Stimulated activated CD4-positive, alpha-beta T cell treated with anti-CD3 and anti-CD28 coated beads, Interleukin-15, amount 100 ng/mL, for 1 hour (primary cell): Measurements from ENCODE around the gene ZNF644.
A peak's percentile ranks its signal among the peaks of the same experiment; 100 is the strongest.

Experiments
- DNase-seq, 2 donors: peaks; one replicate each; pipeline ENCODE4 v3.0.0-alpha.2; 2020; ENCODE audit warnings: low read depth in 1 of 2, low spot score in 1 of 2

Gene ZNF644

DNA sequence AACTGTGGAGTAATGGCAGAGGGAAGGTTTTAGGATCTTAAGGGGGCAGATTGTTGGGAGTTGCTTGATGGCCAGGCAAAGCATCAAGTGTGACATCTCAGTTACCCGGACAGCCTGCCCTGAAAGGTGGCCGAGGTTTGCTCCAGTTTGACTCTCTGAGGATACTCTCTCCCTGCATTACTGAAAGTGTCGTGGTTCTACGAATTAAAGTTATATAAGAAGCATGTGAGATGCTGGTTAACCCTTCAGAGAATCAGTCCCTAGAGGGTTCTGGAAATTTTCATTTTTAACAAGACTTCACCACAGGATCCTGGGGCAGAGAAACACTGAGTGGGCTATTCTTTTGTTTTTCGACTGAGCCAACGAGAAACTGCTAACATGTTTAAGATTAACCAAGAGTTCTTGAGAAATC lies 689 bp upstream of the ZNF644 start:
- no peak for DNase-seq

DNA sequence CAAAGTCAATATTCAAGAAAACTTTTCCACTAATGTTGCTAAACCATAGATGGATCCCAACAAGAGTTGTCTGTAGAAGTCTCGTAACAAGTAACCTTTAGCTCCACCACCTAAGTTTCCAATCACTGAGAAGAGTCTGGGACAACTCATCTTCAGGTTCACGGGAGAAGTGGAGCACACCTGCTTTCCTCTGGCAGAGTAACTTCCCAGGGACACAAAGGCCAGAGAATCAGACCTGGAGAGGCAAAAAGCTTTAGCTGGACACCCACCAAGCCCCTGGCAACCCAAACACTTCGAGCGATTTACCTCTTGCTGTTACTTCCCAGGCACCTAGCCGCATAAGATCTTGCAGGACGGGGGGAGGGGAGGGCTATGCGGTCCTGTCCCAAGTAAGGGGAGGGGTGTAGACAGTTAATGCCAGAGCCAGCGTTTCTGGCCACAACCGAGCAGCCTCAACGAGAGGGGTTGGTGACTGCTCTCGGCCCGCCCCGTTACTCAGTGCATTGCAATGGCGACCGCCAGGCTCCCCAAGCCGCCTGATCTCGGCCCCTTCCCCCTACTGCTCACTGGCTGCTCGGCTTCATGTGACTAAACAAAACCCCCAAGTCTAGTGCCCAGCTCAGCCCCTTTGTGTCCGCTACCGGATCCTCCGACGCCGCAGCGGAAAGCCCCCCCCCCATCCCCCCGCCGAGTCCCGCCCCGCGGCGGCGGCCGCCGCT lies 709 bp downstream of the ZNF644 start:
- DNase-seq = peak in 1 of 2 donors; percentile 32

DNA sequence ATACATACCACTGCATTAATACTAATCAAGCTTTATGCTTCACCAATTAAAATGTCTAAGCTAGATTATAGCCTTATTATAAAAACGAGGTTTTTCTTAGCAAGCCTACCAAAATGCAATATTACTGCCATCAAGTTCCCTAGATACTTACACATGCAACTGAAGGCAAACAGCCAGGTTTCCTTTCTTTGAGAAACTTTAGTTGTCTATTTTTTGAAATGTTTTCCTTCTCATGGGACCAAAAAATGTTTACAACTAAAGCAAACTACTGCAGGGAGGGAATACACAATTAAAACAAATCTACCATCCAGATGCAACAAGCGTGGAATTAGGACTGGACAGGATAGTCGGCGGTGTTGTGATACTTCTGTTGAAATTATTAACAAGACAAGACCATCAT lies 1.3 kb downstream of the ZNF644 start:
- DNase-seq = no peak

DNA sequence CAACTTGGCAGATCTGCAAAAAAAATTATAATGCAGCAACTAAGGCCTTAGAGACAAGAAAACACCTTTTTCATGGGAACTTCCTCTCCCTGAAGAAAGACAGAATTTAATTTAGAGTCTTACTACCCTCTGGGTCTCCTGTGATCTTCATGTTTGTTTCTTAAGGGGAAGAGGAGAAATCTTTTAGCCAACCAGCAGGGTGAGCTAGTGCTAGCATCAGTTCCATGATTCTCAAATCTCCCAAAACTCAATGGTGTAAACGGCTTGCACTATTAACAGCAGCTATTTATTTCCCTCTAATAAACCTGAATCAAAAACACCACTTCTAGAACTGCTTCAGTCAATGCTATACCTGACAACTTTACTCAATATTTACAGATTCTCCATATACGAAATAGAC lies 3.8 kb downstream of the ZNF644 start:
- DNase-seq = no peak

DNA sequence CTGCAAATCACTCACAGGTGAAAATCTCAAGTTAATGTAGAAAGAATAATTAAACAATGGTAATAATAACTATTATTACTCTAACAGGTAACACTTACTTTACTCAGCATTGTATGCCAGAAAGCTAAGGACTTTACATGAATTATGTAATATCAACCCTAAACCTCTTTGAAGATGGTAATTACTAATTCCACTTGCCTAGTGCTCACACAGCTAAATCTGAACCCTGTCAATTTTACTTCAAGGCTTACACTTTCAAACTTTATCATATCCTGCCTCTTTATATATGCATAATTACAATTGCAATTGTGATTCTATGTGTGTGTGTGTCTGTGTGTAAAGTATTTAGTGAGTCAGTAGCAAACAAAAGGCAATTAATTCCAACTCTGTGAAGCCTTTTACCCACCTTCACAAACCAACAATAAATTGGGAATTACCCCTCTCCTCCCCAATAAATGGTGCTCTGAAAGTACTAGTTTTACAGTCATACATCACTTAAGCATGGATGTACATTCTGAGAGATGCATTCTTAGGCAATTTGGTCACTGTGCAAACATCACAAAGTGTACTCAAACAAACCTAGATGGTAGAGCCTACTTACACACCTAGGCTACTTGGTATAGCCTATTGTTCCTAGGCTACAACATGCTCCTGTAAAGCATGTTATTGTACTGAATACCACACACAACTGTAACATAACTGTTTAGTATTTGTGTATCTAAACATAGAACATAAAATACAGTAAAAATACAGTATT lies 5.9 kb downstream of the ZNF644 start:
- no peak for DNase-seq

DNA sequence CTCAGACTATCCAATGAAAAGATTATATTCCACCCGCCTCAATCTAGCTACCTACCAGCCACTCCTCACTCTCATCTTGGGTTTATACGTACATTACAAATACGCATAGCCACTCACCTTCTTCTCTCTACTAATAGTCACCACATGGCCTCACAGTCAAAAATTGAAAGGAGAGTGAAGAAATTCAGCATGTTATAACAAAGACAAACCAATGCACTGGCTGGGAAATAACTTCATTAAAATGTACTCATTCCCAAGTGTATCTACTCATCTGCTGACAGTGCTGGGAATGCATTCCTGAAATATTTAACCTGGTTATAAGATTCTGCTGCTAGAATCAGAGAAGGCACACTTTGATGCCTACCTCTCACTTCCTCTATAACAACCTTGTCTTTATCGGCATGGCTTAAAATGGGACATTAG lies 6.5 kb downstream of the ZNF644 start:
- no peak for DNase-seq

DNA sequence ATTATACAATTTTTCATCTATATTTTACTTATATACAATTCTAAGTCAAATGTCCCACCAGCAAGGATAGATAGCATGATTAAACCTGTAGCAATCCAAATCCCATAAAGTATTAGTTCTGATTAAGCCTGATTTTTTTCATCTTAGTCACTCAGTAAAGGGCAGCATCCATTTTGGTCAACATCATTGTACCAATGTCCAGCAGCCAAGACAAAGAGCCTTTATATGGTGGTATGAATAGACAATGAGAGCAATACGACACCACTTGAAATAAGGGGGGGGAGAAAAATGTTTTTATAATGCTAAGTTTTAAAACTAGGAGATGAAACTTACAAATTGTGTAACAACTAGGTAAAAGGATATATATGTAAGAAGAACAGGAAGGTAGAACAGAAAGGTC lies 7.4 kb downstream of the ZNF644 start:
- no peak for DNase-seq

DNA sequence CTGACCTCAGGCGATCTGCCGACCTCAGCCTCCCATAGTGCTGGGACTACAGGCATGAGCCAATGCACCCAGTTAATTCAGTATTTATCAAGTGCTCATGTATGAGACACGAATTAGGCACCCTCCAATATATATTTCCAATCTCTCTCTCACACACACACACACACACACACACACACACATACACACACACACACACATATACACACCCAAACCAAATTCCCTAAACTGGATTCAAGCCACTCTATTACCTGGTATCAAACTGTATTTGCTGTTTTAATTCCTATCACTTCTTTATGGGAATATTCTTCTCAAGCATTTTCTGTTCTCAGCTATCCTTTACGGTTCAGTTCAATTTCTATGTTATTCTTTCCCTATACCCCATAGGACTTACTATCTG lies 8.5 kb downstream of the ZNF644 start:
- DNase-seq = no peak

DNA sequence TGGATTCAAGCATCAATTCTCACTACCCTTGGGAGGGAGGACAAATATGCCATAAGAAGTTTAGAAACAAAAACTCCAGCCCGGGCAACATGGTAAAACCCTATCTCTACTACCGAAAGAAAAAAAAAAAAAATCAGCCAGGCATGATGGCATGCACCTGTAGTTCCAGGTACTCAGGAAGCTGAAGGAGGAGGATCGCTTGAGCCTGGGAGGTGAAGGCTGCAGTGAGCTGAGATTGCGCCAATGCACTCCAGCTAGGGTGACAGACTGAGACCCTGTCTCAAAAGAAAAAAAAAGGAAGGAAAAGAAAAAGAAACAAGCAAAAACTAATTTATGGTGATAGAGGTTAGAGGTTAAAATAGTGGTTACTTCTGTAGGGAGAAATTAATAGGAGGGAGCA lies 9.6 kb downstream of the ZNF644 start:
- no peak for DNase-seq

DNA sequence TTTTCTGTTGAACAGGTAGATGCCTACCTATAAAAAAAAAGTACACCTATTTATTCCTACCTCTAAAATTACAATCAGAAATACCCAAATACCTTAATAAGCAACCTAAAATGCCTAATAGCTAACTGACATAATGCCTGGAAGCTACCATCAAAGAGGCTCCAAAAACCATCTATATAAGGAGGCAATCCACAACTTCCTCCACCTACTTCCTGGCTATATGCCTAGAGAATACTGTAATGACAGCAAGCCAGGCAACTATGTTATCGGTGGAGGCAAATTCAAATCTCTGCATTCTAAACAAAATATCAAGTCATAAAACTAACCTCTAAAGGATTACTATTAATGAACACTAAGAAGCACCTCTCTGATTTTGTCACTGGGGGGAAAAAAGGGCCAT lies 10.1 kb downstream of the ZNF644 start:
- DNase-seq = no peak

DNA sequence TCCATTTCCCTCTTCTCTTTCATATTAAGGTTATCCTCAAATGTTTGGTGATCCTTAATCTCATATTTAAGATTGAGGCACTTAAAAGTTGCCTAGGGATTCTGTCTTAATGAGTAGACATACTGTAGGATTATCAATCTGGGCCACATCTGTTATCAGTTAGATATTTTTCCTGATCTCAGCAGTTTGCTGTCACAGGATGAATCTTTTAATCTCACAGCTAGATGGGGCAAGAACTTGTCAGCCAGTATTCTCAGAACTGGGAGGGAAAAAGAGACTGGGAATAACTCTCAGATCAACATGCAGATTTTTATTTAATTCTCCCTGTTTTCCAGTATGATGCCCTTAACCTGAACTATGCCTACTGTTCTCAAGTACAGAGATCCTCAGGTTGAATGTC lies 14.0 kb downstream of the ZNF644 start:
- no peak for DNase-seq

DNA sequence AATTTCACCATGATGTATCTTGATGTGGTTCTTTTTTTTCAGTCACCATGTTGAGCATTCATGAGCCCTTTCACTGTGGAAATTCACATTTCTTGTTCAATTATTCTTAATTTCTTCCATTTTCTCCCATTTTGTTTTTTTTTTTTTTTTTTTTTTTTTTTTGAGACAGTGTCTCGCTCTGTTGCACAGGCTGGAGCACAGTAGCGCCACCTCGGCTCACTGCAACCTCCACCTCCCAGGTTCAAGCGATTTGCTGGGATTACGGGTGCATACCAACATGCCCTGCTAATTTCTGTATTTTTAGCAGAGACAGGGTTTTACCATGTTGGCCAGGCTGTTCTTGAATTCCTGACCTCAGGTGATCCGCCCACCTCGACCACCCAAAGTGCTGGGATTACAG lies 14.7 kb downstream of the ZNF644 start:
- no peak for DNase-seq

DNA sequence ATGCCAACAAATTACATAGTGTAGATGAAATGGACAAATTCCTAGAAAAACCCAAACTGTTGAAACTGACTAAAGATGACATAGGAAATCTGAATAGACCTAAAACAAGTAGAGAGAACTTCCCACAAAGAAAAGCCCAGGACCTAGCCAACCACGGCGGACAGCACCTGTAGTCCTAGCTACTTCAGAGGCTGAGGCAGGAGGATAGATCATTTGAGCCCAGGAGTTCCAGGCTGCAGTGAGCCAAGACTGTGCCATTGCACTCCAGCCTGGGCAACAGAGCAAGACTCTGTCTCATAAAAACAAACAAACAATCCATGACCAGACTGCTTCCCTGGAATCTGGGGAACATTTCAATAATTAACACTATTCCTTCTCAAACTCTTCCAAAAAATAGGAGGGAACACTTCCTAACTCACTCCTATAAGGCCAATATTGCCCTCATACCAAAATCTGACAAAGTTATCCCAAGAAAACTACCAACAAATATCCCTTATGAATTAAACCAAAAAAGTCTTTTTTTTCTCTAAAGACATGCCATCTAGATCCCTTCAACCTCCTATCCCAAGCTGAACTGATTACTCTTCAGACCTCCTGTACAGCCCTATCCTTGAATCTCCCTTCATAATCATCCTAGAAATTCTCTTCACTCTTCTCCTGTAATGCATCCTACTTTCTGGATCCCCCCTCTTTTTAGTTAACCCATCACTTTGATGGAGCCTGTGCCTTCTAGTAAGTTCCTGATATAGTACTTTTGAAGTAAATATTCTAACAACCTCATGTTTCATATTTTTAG lies 15.5 kb downstream of the ZNF644 start:
- no peak for DNase-seq

DNA sequence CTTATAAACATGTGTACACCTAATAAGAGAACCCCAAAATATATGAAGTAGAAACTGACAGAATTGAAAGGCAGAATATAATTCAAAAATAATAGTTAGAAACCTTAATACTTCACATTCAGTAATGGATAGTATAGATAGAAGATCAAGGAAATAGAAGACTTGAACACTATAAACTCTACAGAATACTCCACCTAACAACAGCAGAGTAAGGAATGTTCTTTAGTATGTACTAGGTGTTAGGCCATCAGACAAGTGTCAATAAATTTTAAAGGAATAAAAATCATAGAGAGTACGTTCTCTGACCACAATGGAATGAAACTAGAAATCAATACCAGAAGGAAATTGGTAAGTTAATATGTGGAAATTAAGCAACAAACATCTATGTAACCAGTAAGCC lies 16.6 kb downstream of the ZNF644 start:
- DNase-seq = no peak

DNA sequence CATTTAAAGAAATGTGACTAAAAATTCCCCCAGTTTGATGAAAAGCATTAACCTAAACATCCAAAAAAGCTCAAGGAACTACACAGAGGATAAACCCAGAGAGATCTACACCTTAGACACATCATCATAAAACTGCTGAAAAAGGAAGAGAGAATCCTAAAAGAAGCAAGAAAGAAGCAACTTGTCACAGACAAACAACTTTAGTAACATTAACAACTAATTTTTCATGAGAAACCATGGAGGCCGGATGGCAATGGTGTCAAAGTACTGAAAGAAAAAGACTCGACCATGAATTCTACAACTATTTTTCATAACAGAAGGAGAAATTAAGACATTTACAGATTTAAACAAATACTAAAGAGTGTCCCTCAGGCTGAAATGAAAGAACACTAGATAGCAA lies 17.7 kb downstream of the ZNF644 start:
- DNase-seq = no peak

DNA sequence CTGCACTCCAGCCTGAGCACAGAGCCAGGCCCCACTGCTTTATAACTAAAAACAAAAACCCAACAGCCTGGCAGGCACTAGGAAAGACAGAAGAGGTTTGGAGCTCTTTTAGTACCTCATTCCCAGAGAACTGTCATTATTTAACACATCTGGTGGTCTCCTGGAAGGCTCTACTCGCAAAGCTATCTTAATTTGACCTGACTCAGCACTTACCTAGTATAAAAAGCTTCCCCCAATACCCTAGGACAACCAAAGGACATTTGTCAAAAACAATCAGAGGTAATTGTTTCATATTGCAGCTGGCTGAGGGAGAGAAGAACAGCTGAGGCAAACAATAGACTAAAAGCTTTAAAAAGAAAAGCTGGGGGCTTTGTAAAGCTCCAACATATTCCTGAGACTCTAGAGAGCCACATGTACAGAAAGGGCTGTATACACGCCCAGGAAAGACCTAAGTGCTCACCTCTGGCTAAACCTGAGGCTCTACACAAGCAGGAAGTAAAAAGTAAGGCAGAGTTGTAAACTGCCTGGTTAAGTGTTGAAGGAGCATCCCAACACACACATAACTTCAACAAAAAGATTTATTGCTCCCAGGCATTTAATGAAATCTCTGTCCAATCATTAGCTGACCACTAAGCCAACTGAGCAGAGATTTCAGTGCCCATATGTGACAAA lies 25.0 kb downstream of the ZNF644 start:
- DNase-seq = no peak

DNA sequence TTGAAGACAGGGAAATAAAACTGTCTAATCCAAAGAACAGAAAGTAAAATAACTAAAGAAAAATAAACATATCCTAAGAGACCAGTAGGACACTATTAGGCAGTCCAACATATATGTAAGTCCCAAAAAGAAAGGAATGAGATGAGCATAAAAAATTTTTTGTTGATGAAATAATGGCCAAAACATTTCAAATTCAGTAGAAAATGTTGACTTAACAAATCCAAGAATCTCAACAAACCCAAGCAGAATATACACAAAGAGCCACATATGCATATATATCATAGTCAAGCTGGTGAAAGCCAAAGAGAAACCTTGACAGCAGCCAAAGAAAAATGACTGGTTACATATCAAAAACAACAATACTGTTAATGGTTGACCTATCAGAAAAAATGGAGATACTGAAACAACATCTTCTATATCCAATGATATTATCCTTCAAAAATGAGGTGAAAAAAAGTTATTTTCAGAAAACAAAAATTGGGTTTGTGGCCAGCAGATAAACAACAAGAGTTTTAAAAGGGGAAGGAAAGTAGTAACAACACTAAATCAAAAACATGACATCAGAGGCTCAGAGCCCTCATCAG lies 26.4 kb downstream of the ZNF644 start:
- DNase-seq = no peak

DNA sequence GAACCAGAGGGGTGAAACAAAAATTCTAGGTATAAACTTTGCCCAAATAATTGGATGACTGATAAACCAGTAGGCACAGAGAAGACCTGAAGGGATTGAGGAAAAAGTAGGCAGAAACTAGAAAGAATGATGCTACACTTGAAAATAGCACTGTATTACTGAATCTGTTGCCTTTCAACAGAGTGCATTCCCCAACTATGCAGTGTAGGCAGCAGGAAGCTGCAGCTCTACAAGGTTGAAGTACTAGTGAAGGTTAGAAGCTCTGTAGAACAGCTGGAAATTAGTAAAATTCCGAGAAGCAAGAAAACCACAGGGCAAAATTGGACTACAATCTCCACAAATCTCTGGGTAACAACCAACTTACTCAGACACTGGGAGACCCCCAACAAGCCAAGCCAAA lies 27.4 kb downstream of the ZNF644 start:
- no peak for DNase-seq

DNA sequence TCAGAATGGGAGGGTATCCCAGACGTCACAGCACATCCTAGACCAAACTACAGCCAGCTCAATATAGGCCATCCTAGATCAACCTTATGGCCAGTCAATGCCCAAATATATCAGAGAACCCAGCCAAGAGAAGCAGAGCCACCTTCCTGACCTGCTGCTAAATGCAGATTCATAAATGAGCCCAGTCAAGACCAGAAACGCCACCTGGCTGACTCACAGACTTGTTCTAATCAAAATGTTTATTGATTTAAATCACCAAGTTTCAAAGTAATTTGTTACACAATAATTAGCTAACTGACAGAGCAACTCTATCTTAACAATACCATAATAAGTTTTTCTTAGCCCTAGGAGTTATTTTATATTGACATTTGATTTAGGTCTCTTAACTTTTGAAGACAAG lies 28.6 kb downstream of the ZNF644 start:
- no peak for DNase-seq

DNA sequence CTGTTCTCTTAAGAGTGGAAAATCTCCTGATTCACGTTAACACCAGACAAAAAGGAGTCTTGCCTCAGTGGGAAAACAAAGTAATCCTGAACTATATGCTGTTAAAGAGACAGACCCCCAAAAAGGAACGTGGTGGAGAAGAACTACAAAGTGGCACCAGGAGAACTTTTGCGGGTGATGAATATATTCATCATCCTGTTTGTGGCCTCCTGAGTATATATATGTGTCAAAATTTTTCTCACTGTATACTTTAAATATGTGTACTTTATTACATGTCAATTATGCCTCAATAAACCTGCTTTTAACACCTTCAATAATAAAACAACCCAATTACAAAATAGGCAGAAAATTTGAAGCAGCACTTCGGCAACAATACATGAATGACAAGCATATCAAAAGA lies 31.1 kb downstream of the ZNF644 start:
- DNase-seq = no peak

DNA sequence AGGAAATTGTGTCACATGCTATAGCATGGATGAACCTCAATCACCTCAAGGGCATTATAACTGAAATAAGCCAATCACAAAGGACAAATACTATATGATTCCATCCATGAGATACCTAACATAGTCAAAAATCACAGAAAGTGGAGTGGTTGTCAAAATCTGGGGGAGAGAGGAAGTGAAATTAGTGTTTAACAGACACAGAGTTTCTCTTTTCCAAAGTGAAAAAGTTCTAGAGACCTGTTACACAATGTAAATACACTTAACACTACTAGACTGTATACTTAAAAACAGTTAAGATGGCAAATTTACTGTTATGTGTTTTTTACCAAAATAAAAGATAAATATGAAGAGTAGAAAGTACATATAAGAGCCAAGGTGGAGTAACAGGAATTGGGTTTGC lies 31.8 kb downstream of the ZNF644 start:
- DNase-seq = no peak
